GM12801 (cell line): ENCODE data around the gene PFKFB2.

Experiments
- CTCF ChIP-seq: IDR thresholded peaks from one replicate; pipeline ENCODE4 v1.5.1; 2011; ENCODE audit warnings: control low read depth; ENCODE audit not compliant: insufficient read length; ENCODE audit errors: extremely low read depth

PFKFB2 gene

GRCh38 chr1:207029701-207030521 lies 23.2 kb upstream of the PFKFB2 start:
- TF ChIP-seq CTCF: no peak

GRCh38 chr1:207030522-207031009 lies 22.5 kb upstream of the PFKFB2 start:
- TF ChIP-seq CTCF: no peak

GRCh38 chr1:207031016-207031415 lies 22.1 kb upstream of the PFKFB2 start:
- TF ChIP-seq CTCF: no peak

GRCh38 chr1:207031632-207032264 lies 21.3 kb upstream of the PFKFB2 start:
- TF ChIP-seq CTCF: no peak

GRCh38 chr1:207032528-207033017 lies 20.5 kb upstream of the PFKFB2 start, which contains the start of gene C1orf116:
Gene C1orf116 (minus strand): TSS chr1:207032756. CDS start chr1:207027598, 5,158 bp downstream.
- TF ChIP-seq CTCF: no peak

- no peak for TF ChIP-seq CTCF
These were observed 19.8 kb upstream of the PFKFB2 start for GRCh38 chr1:207033302-207033701.

GRCh38 chr1:207034208-207034607 lies 18.9 kb upstream of the PFKFB2 start:
- TF ChIP-seq CTCF: no peak
